ENCODE data around the gene ARID1A. TPM values are rescaled to one million over a fixed set of nuclear protein-coding genes. Genes with fewer than 3 reads are reported as not detected.

The ARID1A gene
- total and polyA plus RNA-seq, 2 donors from 2014 or later, result 9.9 to 71.7 TPM

DNA sequence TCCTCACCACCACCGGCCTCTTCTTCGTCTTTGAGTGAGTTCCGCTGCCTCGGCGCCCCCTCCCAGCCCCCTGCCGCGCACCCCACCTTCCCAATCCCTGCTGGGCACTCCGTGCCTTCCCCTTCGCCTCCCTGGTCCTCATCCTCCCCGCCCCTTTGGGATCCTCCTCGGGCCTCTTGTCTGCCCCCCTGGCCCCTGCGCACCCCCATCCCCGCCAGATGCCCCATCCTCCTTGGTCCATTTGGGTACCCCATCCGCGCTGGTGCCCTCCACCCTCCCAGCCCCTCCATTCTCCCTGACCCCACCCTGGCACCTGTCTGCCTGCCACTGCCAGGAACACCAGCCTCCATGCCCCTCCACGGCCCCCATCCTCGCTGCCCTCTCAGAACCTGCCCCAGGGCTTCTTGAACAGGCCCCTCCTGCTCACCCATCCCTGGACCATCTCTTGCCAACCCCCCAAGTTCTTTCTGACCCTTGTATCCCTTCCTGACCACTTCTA is 131.3 kb downstream of the ARID1A start:
- peaks cover 0 to 17% (median 4%) of the 10 kb centered on the region in 3 donors for H3K4me1 ChIP-seq (ENCODE audit: control insufficient read depth in 2 of 3, insufficient read depth in 2 of 3, low read depth in 1 of 3, low read length in 3 of 3)
- H3K9ac ChIP-seq (ENCODE audit: low read length in 3 of 3), result peak overlapping the region in 1 of 3 donors; percentile 58
- H3K4me3 ChIP-seq (ENCODE audit: low read length in 3 of 3), result peak overlapping the region; percentile 40 to 59 (median 58)
- intact Hi-C loops (cut with DNase I), result no loop called here
- H3K27me3 ChIP-seq (ENCODE audit: control insufficient read depth, insufficient read depth, low read length), result no peaks in the 10 kb centered on the region
- H3K9me3 ChIP-seq (ENCODE audit: control insufficient read depth in 2 of 3, insufficient read depth in 1 of 3, low read length in 3 of 3), result no peaks in the 10 kb centered on the region
- DNase-seq, result peak in 2 of 5 donors; percentile 69 to 85
- H3K27ac ChIP-seq (ENCODE audit: low read depth in 2 of 2, low read length in 2 of 2), result no peak overlapping the region
- no peak for FAIRE-seq
- TF ChIP-seq, protein P1, sequence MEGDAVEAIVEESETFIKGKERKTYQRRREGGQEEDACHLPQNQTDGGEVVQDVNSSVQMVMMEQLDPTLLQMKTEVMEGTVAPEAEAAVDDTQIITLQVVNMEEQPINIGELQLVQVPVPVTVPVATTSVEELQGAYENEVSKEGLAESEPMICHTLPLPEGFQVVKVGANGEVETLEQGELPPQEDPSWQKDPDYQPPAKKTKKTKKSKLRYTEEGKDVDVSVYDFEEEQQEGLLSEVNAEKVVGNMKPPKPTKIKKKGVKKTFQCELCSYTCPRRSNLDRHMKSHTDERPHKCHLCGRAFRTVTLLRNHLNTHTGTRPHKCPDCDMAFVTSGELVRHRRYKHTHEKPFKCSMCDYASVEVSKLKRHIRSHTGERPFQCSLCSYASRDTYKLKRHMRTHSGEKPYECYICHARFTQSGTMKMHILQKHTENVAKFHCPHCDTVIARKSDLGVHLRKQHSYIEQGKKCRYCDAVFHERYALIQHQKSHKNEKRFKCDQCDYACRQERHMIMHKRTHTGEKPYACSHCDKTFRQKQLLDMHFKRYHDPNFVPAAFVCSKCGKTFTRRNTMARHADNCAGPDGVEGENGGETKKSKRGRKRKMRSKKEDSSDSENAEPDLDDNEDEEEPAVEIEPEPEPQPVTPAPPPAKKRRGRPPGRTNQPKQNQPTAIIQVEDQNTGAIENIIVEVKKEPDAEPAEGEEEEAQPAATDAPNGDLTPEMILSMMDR (IDR thresholded peaks at IDR 0.05; ENCODE audit: borderline replicate concordance, extremely low read depth, insufficient read depth), result no peak
- H3K36me3 ChIP-seq (ENCODE audit: control insufficient read depth in 2 of 3, insufficient read depth in 3 of 3, low read length in 3 of 3), result peaks cover 0 to 5% (median 0%) of the 10 kb centered on the region in 3 donors

GRCh38 chr1:26827663-26828062 is 131.8 kb downstream of the ARID1A start:
- Histone ChIP-seq H3K36me3 (ENCODE audit: control insufficient read depth in 2 of 3, insufficient read depth in 3 of 3, low read length in 3 of 3) (peaks cover 0 to 7% (median 0%) of the 10 kb centered on the region in 3 donors), H3K9ac (ENCODE audit: low read length in 3 of 3) (peak overlapping the region in 1 of 3 donors; percentile 58), H3K4me3 (ENCODE audit: low read length in 3 of 3) (peak overlapping the region; percentile 8 to 59 (median 40)), H3K27ac (ENCODE audit: low read depth in 2 of 2, low read length in 2 of 2) (no peak overlapping the region), H3K27me3 (ENCODE audit: control insufficient read depth, insufficient read depth, low read length) (no peaks in the 10 kb centered on the region), H3K4me1 (ENCODE audit: control insufficient read depth in 2 of 3, insufficient read depth in 2 of 3, low read depth in 1 of 3, low read length in 3 of 3) (peaks cover 0 to 17% (median 4%) of the 10 kb centered on the region in 3 donors), H3K9me3 (ENCODE audit: control insufficient read depth in 2 of 3, insufficient read depth in 1 of 3, low read length in 3 of 3) (no peaks in the 10 kb centered on the region)
- TF ChIP-seq, protein P1 (IDR thresholded peaks at IDR 0.05; ENCODE audit: borderline replicate concordance, extremely low read depth, insufficient read depth), result no peak
- intact Hi-C loops (cut with DNase I), result no loop called here
- FAIRE-seq (no peak), DNase-seq (peak; percentile 57 to 83 (median 68))

DNA sequence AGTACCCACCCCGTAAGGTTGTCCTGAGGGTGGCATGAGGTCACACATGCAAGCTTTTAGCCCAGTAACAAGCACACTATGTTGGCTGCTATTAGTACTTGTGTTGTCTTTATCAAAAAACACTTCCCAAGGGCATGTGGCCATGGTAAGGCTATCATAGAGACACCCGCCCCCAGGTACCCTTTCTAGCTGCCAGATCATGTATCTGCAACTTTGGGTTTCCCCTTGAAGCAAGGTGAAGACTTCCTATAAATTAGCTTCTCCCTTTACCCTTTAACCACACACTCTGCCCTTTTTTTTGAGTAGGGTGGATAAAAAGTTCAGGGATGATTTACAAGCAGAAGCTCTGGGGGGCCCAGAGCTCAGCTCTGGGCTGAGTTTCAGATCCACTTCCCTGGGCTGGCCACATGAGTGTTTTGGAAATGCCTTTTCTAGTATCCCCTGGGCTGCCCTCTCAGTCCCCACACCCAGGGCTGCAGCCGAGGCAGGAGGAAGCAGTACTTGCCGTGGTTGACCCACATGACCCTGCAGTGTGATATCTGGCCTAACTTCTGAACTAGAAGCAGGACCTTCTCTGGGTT is 132.7 kb downstream of the ARID1A start:
- Histone ChIP-seq H3K9ac (ENCODE audit: low read length in 3 of 3) (no peak overlapping the region), H3K27ac (ENCODE audit: low read depth in 2 of 2, low read length in 2 of 2) (no peak overlapping the region), H3K27me3 (ENCODE audit: control insufficient read depth, insufficient read depth, low read length) (no peaks in the 10 kb centered on the region), H3K9me3 (ENCODE audit: control insufficient read depth in 2 of 3, insufficient read depth in 1 of 3, low read length in 3 of 3) (no peaks in the 10 kb centered on the region), H3K4me3 (ENCODE audit: low read length in 3 of 3) (no peak overlapping the region), H3K4me1 (ENCODE audit: control insufficient read depth in 2 of 3, insufficient read depth in 2 of 3, low read depth in 1 of 3, low read length in 3 of 3) (peaks cover 0 to 17% (median 4%) of the 10 kb centered on the region in 3 donors), H3K36me3 (ENCODE audit: control insufficient read depth in 2 of 3, insufficient read depth in 3 of 3, low read length in 3 of 3) (peaks cover 0 to 10% (median 0%) of the 10 kb centered on the region in 3 donors)
- FAIRE-seq (no peak), DNase-seq (no peak)
- TF ChIP-seq, protein P1 (IDR thresholded peaks at IDR 0.05; ENCODE audit: borderline replicate concordance, extremely low read depth, insufficient read depth), result no peak
- intact Hi-C loops (cut with DNase I), result no loop called here
